Spleen (tissue), 7 donors: ENCODE data around the gene AKT1S1.

Source experiments
- CTCF ChIP-seq, 11 experiments: fragments of 200-600 bp in 7 of 11; fragments of 450-650 bp in 4 of 11; sonication (generic) in 4 of 11; IDR thresholded peaks in 8 of 11; conservative IDR thresholded peaks in 3 of 11; 1 replicate in 7 of 11; 2 replicates in 4 of 11; pipeline versions ENCODE4 v1.4.0 to v1.8.0; 2016 to 2021; ENCODE audit warnings: antibody characterized with exemption in 11 of 11, inconsistent platforms in 4 of 11, mild to moderate bottlenecking in 1 of 11
- POLR2A ChIP-seq, 3 donors: fragments of 450-650 bp; IDR thresholded peaks; one replicate each; pipeline ENCODE4 v1.5.1; 2017; ENCODE audit warnings: antibody characterized with exemption in 3 of 3, mild to moderate bottlenecking in 1 of 3
- donor health status: DM: no; HTN: no; CAD: no; lungs with moderate emphysema.
- donor health status: DM: no; HTN: no; CAD: no.
- donor health status: DM: no; HTN: no; CAD: no.

GRCh38 chr19:49860336-49861102 lies 16.6 kb downstream of the AKT1S1 start:
- TF ChIP-seq POLR2A (IDR thresholded peaks at IDR 0.05) (no peak), CTCF (IDR thresholded peaks at IDR 0.05 in 8 of 11, conservative IDR thresholded peaks at IDR 0.05 in 3 of 11) (no peak)
